HG03378 (cell line): ENCODE data around the gene RRBP1.
"Not testable (repeated sequence)": the region's sequence is repeated elsewhere in the genome, so short reads cannot be mapped to it uniquely, and the experiment has no call there.

Experiments
- ATAC-seq: cut with Tn5 transposase; IDR thresholded peaks from one replicate; pipeline ENCODE4 v1.9.1; 2021; ENCODE audit warnings: mild to moderate bottlenecking, moderate library complexity; ENCODE audit not compliant: unreplicated experiment

RRBP1 gene

GRCh38 chr20:17664025-17664633, 17.9 kb downstream of the RRBP1 start:
- no peak for ATAC-seq

GRCh38 chr20:17663486-17663885, 18.6 kb downstream of the RRBP1 start:
- ATAC-seq: no peak

- ATAC-seq: no peak
These were observed 19.0 kb downstream of the RRBP1 start for GRCh38 chr20:17663040-17663399.

GRCh38 chr20:17662333-17663039, 19.6 kb downstream of the RRBP1 start:
- peak; percentile 73 for ATAC-seq

GRCh38 chr20:17661121-17661744, 20.8 kb downstream of the RRBP1 start:
- no peak for ATAC-seq

GRCh38 chr20:17660667-17661066, 21.4 kb downstream of the RRBP1 start:
- no peak for ATAC-seq

GRCh38 chr20:17659801-17660200, 22.2 kb downstream of the RRBP1 start:
- no peak for ATAC-seq

GRCh38 chr20:17659344-17659743, 22.7 kb downstream of the RRBP1 start:
- not testable (repeated sequence) for ATAC-seq

- no peak for ATAC-seq
These were observed 23.4 kb downstream of the RRBP1 start for GRCh38 chr20:17658648-17658993.

GRCh38 chr20:17657898-17658647, 24.0 kb downstream of the RRBP1 start:
- no peak for ATAC-seq

GRCh38 chr20:17657079-17657825, 24.8 kb downstream of the RRBP1 start:
- ATAC-seq: no peak

GRCh38 chr20:17655865-17656479, 26.1 kb downstream of the RRBP1 start:
- no peak for ATAC-seq

- ATAC-seq: no peak
These were observed 26.8 kb downstream of the RRBP1 start for GRCh38 chr20:17655286-17655651.

GRCh38 chr20:17654649-17655285, 27.3 kb downstream of the RRBP1 start:
- ATAC-seq: no peak

- ATAC-seq: no peak
These were observed 28.0 kb downstream of the RRBP1 start for GRCh38 chr20:17653835-17654648.

GRCh38 chr20:17652411-17652810, 29.6 kb downstream of the RRBP1 start:
- ATAC-seq: no peak

GRCh38 chr20:17651760-17652388, 30.2 kb downstream of the RRBP1 start:
- ATAC-seq: no peak

- no peak for ATAC-seq
These were observed 30.8 kb downstream of the RRBP1 start for GRCh38 chr20:17651129-17651759.
